ENCODE data around the gene RXRB.

The RXRB gene

DNA sequence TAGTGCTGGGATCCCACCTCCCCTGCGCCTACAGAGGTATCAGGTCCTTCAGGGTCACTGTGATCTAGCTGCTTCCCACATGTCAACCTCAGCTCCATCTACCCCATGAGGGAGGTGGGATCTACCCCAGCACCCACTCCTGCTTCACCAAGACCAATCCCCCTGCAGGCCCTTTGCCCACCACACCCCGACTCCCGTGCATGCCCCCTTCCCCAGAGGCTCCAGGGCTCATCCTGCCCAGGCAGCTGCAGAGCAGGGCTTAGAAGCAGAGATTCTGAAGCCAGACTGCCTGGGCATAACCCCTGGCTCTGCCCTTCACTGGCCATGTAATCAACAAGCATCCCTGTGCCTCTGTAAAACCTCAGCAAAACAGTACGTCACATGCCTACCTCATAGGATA lies 25.7 kb downstream of the RXRB start:
- no peak for DNase-seq

DNA sequence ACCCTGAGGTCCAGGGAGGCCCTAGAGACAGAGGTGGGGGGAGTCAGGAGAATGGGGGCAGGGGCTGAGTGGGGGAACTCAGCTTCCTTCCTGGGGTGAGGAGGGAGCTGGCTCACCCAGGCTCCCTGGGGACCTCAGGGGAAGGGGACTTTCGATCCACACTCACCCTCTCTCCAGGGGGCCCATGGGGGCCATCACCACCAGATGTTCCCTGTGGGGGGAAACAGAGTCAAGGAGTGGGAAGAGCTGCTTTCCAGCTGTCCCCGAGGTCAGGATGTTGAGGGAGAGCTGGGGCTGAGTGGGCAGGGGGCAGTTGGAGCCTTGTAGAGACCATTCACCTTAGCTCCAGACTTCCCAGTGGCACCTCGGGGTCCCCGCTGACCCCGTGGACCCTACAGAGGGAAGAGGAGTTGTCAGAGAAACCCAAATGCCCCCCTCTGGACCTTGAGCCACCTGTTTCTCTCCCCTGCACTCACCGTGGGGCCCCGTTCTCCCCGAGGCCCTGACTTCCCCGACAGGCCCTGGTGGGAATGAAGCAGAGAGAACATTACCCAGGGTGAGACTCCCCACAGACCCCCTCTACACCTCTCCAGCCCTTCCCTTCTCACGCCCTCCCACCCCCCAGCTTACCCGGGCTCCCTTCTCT lies 26.8 kb downstream of the RXRB start:
- no peak for DNase-seq

DNA sequence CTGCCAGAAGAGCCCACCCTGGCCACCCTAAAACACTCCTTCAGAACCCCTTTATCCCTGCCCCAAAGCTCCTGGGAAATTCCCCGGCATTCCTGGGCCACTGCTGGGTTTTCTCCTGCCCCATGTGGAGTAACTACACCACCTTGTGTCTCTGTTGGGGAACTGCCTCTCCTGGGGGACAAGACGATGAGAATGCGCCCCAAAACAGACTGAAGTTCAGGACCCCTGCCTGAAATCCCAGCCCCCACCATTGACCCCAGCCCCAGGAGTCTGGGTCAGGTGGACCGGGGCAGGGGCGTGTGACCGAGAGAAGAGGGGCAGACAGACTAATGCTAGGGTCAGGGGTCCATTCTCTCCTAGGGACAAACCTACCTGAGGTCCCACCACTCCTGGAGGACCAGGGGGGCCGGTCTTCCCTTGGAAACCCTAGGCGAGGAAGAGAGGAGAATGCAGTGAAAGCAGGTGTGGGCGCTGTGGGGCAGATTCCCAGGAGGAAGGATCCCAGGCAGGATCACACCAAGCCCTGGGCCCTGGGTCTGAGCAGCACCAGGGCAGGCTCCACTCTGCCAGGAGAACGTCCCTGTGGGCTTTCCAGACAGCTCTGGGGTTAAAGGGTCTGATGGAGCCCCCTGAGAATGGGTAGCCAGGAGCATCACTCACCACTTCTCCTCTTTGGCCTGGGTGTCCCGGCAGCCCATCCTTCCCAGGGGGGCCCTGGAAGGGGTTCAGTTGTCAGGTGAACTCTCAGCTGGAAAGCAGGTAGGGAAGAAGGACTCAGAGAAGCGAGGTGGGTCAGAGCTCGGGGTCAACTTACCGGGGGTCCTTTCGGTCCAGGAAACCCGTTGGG lies 27.6 kb downstream of the RXRB start:
- no peak for DNase-seq

DNA sequence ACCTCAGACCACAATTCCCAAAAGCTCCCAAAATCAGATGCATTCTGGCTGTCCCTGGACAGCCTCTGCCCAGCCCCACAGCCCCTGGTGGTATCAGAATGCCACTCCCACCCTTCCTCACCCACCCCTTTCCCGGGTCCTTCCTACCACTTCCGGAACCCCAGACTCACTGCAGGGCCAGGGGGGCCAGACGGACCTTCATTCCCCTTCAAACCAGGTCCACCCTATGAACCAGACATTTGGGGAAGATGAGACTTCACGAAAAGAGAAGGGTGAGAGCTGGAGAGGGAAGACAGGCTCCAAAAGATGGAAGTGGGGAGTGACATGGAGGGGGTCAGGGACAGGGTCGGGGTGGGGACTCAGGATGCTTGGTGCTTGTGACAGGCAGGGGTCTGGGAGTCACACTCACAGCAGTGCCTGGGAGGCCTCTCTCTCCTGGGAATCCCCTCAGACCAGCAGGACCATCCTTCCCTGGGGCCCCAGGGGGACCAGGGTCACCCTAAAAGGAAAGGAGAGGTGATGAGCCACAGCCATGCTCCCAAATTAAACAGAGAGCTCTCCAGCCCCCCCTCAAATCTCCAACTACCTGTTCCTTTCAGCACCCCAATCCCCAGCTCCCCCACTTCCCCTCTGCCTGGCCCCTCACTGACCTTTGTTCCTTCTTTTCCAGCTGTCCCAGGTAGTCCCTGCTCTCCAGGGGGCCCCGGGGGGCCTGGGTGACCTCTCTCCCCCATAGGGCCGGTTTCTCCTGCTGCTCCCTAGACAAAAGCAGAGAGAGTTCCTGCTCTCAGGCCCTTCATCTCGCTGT lies 28.4 kb downstream of the RXRB start:
- no peak for DNase-seq

DNA sequence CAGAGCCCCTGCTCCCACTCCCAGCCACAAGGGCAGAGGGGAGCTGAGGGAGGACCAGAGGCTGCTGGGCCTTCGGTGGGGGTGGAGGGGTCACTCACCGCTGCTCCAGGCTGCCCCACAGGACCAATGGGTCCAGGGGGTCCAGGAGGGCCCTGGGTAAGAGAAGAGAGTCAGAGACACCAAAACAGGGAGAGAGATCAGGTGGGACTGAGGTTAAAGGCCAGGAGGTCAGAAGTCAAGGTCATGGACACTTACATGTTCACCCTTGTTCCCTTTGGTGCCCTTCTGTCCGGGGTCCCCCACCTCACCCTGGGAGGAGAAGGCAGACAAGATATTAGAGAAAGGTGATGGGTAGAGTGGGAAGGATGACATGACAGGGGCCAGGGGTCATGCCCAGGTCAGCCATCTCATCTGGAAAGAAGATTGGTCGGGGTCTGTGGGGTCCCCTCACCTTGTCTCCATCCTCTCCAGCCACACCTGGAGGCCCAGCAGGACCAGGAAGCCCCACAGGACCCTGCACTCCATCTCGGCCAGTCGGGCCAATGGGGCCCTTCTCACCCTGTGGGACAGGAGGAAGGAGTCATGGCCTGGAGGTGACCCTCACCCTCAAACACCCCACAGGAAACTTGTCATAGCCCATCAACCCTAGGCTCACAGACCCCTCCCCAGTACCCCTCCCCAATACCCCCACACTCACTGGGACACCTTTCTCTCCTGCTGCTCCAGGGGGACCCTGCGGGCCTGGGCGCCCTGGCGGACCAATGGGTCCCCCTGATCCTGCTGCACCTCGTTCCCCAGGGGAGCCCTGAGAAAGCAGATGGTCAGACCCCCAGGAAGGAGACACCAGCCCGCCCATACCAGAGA lies 29.2 kb downstream of the RXRB start:
- no peak for DNase-seq

DNA sequence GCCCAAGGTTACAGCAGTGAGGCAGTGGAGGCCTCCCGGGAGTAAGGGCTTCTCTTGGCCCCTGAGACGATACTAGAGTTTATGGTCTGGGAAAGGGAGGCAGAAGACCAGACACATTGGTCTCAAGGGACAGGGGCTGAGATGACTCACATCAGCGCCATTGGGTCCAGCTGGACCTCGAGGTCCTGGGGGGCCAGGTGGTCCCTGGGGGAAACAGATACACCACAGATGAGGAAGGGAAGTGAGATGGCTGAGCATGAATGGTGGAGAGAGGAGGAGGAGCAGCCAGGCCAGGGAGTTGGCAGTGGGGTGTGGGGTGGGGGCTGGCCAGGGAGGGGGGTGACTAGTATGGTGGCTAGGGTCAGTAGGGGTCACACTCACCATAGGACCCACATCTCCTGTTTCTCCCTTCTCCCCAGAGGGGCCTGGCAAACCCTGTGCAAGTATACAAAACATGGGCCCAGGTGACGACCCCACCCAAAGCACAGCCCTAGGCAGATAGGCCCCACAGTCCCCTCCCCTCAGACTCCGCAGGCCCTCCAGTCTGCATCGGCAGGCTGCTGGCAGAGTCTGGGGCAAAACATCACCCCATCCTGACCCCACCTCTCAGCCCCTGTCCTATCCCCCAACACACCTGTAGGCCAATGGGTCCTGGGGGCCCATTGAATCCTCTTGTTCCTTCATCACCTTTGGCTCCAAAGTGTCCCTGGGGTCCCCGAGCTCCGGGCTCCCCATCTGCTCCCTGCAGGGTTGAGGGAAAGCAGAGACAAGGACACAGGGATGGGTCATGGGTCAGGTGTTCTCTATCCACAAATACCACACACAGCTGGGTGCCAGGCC lies 30.1 kb downstream of the RXRB start:
- DNase-seq = no peak

DNA sequence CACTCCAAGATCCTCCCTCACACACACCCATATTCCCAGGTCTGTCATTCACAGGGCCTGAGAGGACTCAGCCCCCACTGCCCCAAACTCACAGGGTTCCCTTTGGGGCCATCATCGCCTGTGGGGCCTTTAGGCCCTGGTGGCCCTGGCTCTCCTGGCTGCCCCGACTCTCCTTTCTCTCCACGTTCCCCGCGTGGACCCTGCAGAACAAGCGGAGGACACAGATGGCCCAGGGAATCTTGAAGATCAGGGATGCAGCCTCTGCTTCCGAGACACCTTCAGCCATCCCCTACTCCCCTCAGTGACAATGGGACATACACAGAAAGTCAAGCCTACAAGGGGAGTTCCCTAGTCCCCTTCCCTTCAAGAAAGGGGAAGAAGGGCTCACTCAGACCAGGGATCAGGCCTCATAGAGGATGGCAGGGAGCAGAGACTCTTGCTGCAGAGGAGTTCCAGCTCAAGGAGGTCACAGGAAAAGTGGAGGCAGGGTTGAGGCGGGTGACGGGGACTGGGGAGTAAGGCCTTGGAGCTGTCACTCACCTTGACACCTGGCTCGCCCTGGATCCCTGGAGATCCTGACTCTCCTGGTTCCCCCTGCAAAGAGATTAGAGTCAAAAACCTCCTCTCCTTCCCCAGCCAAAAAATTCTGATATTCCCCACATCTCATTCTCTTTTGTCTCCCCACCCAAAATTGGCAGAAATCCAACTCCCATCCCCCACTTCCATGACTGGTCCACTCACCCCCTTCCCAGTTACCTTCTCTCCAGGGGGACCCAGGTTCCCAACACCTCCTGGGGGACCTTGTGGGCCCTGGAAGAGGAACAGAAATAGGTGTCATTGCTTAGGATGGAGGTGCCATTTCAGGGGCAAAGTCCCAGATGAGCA lies 30.9 kb downstream of the RXRB start:
- DNase-seq = no peak

DNA sequence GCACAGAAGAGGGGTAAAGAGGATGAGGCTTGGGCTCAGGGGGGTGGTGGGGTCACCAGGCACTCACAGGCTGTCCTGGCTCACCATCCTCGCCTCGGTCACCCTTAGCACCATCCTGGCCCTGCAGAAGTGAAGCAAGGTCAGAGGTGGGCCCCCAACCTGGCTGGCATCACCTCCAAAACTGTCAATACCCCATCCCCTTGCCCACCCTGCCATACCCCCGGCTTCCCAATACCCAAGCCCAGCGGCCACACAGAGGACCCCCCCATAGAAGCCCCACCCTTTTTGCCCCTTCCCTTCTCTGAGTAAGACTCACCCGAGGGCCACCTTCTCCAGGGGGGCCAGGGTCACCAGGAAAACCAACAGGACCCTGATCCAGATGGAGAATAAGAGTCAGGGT lies 31.8 kb downstream of the RXRB start:
- DNase-seq = no peak

DNA sequence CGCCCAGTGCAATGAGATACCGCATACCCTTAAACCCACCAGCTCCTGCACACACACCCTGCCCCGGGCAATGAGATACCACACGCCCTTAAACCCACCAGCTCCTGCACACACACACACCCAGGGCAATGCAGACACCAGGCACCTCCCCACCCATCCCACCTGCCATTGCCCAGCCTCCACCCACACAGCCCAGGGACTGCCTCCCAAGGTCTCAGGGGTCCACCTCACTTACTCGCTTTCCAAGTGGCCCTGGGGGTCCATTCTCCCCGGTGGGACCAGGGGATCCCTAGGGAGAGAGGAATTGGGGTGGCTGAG lies 32.2 kb downstream of the RXRB start:
- DNase-seq = no peak

DNA sequence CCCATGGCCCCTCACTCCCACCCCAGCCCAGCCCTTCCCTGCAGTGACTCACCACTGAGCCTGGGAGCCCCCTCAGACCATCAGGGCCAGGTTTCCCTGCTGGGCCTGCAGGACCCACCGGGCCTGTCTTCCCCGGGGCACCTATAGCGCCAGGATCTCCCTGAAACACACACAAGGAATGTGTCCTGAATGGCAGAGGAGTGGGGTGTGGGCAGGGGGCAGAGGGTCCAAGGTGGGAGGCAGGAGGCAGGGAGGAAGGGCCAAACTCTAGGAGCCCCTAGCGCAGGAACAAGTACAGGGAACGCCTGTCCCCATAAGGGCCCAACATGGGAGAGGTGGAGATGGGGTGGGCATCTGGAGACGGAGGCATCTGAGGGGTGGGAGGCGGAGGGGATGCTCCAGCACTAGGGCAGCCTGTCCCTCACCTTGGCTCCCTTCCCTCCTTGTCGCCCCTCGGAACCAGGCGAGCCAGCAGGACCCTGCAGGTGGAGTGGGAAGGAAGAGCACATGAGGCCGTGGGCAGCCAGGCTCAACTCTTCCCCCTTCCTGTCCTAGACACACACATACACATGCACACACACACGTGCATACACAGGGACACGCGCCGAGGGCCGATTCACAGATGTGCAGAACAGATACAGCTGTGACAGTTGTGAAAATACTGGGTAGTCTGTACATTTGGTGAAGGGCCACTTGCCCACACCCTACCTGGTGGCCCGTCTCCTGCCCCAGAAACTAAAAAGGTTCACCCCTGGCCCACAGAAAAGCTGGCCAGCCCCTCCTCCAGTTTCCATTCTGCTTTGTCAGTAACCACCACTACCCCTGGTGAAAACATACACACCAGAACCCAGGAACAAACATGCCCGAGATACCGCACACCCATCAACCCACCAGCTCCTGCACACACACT lies 32.8 kb downstream of the RXRB start:
- DNase-seq = no peak

DNA sequence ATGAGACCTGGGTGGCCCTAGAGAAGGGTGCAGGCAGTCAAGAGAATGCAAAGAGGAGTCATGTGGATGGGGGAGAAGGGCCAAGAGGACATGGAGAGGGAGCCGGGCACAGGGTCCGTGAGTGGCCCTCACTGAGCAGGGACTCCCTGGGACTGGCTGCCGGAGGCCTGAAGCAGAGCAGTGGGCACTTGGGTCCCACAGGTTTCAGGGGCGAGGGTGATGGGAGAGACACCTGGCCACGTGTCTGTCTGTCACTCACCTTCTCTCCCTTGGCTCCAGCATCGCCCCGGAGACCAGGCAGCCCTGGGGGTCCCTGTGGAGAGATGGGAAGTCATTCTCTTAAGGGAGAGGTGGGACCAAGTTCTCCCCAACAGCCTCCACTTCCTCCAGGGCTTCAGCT lies 33.7 kb downstream of the RXRB start:
- no peak for DNase-seq

DNA sequence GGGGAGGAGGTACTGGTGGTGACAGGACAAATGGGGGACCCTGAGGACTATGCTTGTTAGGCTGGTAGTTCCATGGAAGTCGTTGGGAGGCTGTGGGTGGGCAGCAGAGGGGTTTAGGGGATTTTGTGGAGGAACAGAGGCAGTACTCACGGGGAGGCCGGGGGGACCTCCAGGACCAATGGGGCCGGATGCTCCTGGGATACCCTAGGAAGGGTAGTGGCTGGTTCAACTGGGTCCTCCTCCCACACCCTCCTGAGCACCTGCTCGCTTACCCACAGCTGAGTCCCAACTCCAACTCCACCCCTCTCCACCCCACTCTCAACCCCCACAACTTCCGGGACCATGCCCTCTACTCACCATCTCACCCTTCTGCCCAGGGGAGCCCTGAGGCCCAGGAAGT lies 34.1 kb downstream of the RXRB start:
- no peak for DNase-seq

DNA sequence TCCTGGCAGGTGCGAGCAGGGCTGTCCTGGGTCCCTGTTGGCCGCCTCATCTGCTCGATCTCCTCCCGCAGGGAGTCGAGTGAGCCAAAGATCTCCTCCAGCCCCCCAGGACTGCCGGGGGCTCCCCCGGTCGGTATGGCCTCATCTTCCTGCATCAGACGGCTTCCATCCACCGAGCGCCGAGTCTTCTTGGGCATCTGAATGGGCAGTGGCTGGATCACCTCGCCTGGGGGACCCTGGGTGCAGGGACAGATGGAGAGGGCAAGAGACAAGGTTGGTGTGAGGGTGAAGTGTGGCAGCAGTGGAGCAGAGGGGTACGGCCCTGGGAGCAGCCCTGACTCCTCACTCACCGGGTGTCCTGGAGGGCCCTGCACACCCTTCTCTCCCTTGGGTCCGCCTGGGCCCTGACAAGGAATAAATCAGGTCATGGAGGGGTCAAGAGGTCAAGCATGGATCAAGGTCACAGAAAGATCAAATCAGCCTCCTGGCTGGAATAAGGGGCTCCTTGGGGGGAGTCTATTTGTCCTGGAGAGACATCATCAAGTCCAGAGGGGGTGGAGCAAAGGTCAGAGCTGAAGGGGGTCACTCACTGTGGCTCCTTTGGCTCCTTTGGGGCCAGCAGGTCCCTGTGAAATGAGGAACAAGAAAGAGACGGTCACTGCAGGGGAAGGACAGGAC lies 34.7 kb downstream of the RXRB start:
- no peak for DNase-seq

DNA sequence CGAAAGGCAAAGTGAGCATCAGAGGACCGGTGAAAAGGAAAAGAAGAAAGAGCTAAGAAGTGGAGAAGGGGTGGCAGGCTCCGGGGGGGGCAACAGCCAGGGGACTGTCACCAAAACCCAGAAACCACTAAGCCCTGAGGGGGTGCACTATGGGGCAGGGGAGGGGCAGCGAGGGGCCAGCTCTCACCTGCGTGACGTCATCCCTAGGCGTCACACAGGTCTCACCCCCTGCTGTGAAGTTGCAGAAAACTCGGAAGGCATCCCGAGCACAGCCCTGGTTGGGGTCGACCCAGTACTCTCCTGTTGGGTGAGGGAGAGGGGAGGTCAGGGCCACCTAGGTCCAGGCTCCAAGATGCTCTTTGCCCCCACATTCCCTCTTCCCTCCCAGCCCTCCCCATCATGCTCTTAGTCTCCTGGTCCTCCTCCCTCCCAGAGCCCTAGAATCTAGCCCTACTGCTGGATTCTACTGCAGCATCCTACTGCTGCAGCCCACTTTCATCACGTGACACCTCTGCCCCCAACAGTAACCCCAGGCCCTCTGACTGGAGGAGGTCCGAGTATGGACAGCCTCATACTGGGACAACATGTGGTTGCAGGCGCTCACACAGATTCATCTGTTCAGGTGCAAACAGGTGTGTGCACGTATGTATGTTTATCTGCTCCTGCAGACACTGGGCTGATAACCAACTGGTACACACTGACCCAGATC lies 35.6 kb downstream of the RXRB start:
- DNase-seq = no peak

DNA sequence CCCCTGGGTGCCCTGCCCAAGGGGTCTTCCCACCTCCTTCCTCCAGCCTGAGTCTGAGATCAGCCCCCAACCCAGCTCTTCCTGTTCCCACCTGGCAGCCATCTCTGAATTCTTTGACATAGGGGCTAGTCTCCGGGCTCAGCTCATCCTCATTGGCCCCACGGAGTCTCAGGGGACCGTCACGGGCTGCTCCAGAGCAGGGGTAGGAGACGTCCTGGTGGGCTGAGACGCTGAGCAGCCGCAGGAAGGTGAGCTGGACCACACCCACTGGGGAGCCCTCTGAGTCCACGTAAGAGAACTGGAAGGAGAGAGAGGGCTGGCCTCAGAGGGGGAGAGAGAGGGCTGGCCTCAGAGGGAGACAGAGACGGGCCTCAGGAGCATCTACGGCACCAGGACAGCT lies 36.3 kb downstream of the RXRB start:
- no peak for DNase-seq

DNA sequence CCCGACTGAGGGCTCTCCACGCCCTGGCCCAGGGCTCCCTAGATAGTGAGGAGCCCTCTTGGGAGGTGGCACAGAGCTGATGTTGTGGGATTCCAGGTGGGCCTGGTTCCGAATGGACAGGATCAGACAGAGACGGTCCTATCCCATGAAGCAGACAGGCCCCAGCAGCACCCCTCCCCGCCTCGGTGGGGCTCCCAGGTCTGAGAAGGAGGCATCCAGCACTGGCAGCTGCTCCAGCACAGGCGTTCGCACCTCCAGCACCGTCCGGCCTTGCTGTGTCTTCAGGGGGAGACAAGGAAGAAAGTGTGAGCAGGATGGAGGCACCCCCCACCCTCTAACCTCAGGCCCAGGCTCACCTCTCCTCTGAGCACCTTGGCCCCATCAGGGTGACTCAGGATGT lies 36.9 kb downstream of the RXRB start:
- no peak for DNase-seq

DNA sequence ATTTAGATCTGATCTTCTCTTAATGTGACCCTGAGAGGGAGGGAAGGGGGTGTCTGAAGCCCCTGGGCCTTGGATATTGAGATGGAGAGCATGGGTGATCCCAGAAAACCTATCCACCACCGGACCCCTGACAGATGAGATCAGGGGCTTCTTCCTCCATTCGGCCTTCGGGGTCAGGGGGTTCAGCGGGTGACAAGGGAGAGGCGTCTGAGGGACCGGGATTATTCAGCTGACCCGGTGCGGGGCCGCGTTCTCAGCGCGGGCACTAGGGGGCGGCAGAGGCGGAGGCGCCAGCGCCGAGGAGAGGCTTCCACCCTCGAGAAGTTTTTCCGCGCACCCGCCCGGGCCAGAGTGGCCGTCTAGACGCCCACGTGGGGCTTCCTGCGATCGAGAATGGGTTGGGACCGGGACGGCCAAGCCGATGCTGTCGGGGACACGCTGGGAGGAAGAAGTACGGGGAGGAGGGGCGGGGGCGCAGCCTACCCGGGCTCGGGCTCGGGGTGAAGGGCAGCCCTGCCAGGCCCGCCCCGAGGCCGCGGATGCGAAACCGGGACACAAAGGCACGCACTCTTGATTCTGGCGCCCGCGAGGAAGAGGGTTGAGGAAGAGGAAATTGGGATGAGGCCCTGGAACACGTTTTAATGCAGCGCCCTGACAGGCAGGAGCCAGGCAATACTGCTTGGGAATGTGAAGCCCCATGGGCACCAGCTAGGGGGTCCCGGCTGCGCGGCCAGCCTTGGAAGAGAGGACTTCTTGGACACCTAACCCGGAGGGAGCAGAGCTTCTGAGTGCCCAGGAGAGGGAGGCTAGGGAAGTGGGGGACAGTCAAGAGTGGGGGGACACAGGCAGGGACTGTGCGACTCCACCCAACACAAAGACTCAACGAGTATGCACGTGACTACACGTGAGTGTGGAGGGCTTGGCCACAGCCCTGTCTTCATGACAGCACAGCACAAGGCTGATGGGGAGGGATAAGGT lies 38.8 kb downstream of the RXRB start:
- DNase-seq = peak; percentile 90
